SK-N-MC (cell line): ENCODE measurements around the gene ZMYND10.

ENCODE experiments used
- EZH2 ChIP-seq: fragments of 200-600 bp; sonication (generic); IDR thresholded peaks from one replicate; pipeline ENCODE4 v1.6.1; 2017; ENCODE audit warnings: antibody characterized with exemption
- POLR2AphosphoS5 ChIP-seq: IDR thresholded peaks from 2 replicates; pipeline ENCODE4 v1.6.1; 2012; ENCODE audit warnings: mild to moderate bottlenecking, low read depth, low read length, borderline replicate concordance

GRCh38 chr3:50333744-50334328 is 11.7 kb downstream of the ZMYND10 start:
- TF ChIP-seq POLR2AphosphoS5 = no peak
- no peak for TF ChIP-seq EZH2
